ENCODE measurements around the gene EIF4G3.
"Not testable (repeated sequence)": the region's sequence is repeated elsewhere in the genome, so short reads cannot be mapped to it uniquely, and the experiment has no call there.

EIF4G3 gene

GRCh38 chr1:21149855-21150432, 26.8 kb downstream of the EIF4G3 start:
- no peak for DNase-seq (ENCODE audit: low read depth)

- no peak for DNase-seq (ENCODE audit: low read depth)
Measured at GRCh38 chr1:21149430-21149854, 27.3 kb downstream of the EIF4G3 start.

- no peak for DNase-seq (ENCODE audit: low read depth)
Measured at GRCh38 chr1:21143752-21144151, 32.9 kb downstream of the EIF4G3 start.

- DNase-seq (ENCODE audit: low read depth), result no peak
Measured at GRCh38 chr1:21143138-21143537, 33.6 kb downstream of the EIF4G3 start.

- DNase-seq (ENCODE audit: low read depth), result no peak
Measured at GRCh38 chr1:21141030-21141429, 35.7 kb downstream of the EIF4G3 start.

GRCh38 chr1:21139601-21140000, 37.1 kb downstream of the EIF4G3 start:
- DNase-seq (ENCODE audit: low read depth), result no peak

GRCh38 chr1:21136344-21136743, 40.4 kb downstream of the EIF4G3 start:
- not testable (repeated sequence) for DNase-seq (ENCODE audit: low read depth)

- no peak for DNase-seq (ENCODE audit: low read depth)
Measured at GRCh38 chr1:21131200-21131599, 45.5 kb downstream of the EIF4G3 start.

- no peak for DNase-seq (ENCODE audit: low read depth)
Measured at GRCh38 chr1:21129407-21129806, 47.3 kb downstream of the EIF4G3 start.

GRCh38 chr1:21126324-21126723, 50.4 kb downstream of the EIF4G3 start:
- no peak for DNase-seq (ENCODE audit: low read depth)

GRCh38 chr1:21124846-21125245, 51.9 kb downstream of the EIF4G3 start:
- no peak for DNase-seq (ENCODE audit: low read depth)

GRCh38 chr1:21123287-21123948, 53.3 kb downstream of the EIF4G3 start:
- DNase-seq (ENCODE audit: low read depth), result no peak

- DNase-seq (ENCODE audit: low read depth), result no peak
Measured at GRCh38 chr1:21121764-21122471, 54.8 kb downstream of the EIF4G3 start.

- DNase-seq (ENCODE audit: low read depth), result no peak
Measured at GRCh38 chr1:21118167-21118566, 58.5 kb downstream of the EIF4G3 start.

- no peak for DNase-seq (ENCODE audit: low read depth)
Measured at GRCh38 chr1:21117597-21118001, 59.1 kb downstream of the EIF4G3 start.

- DNase-seq (ENCODE audit: low read depth), result no peak
Measured at GRCh38 chr1:21117159-21117558, 59.5 kb downstream of the EIF4G3 start.

GRCh38 chr1:21115098-21115760, 61.5 kb downstream of the EIF4G3 start:
- no peak for DNase-seq (ENCODE audit: low read depth)

GRCh38 chr1:21114431-21114830, 62.3 kb downstream of the EIF4G3 start:
- DNase-seq (ENCODE audit: low read depth), result no peak

GRCh38 chr1:21110163-21110562, 66.5 kb downstream of the EIF4G3 start:
- no peak for DNase-seq (ENCODE audit: low read depth)

GRCh38 chr1:21106709-21107108, 70.0 kb downstream of the EIF4G3 start:
- no peak for DNase-seq (ENCODE audit: low read depth)

GRCh38 chr1:21106238-21106637, 70.5 kb downstream of the EIF4G3 start:
- no peak for DNase-seq (ENCODE audit: low read depth)

GRCh38 chr1:21105807-21106206, 70.9 kb downstream of the EIF4G3 start:
- no peak for DNase-seq (ENCODE audit: low read depth)

- DNase-seq (ENCODE audit: low read depth), result no peak
Measured at GRCh38 chr1:21104683-21105082, 72.0 kb downstream of the EIF4G3 start.

Measured in stimulated activated CD8-positive, alpha-beta memory T cell treated with anti-CD3 and anti-CD28 coated beads, Interleukin-7, amount 100 ng/mL, for 24 hours (primary cell).